H9 (cell line): ENCODE results near the gene MERTK. TPM values are rescaled to one million over a fixed set of nuclear protein-coding genes. Genes with fewer than 3 reads are reported as not detected.

Experiments used
- DNase-seq: peaks from one replicate; pipeline ENCODE4 v3.0.0-alpha.2; 2017
- H2AFZ ChIP-seq: one replicate; pipeline ENCODE4 v1.6.1; 2013; ENCODE audit warnings: mild to moderate bottlenecking, low read length, control low read depth, moderate library complexity
- H2AK5ac ChIP-seq: 2 replicates; pipeline ENCODE4 v1.6.1; 2013; ENCODE audit warnings: low read length, control low read depth, mixed read lengths; ENCODE audit not compliant: insufficient read length
- H2BK120ac ChIP-seq: one replicate; pipeline ENCODE4 v1.6.1; 2013; ENCODE audit warnings: low read depth, mild to moderate bottlenecking, low read length, control low read depth, inconsistent platforms; ENCODE audit not compliant: poor library complexity, severe bottlenecking
- H2BK12ac ChIP-seq: 2 replicates; pipeline ENCODE4 v1.6.1; 2013; ENCODE audit warnings: low read length, control low read depth, mixed read lengths, low read depth; ENCODE audit not compliant: insufficient read length
- H2BK15ac ChIP-seq: 2 replicates; pipeline ENCODE4 v1.6.1; 2013; ENCODE audit warnings: low read depth, low read length, control low read depth
- H2BK20ac ChIP-seq: one replicate; pipeline ENCODE4 v1.6.1; 2013; ENCODE audit warnings: low read depth, mild to moderate bottlenecking, low read length, control low read depth, inconsistent platforms; ENCODE audit not compliant: poor library complexity, severe bottlenecking
- H2BK5ac ChIP-seq: 2 replicates; pipeline ENCODE4 v1.6.1; 2013; ENCODE audit warnings: low read length, control low read depth, mixed read lengths; ENCODE audit not compliant: insufficient read length
- H3K14ac ChIP-seq: 2 replicates; pipeline ENCODE4 v1.6.1; 2013; ENCODE audit warnings: low read length, control low read depth; ENCODE audit not compliant: insufficient read depth
- H3K18ac ChIP-seq: 2 replicates; pipeline ENCODE4 v1.6.1; 2013; ENCODE audit warnings: low read depth, mild to moderate bottlenecking, mixed read lengths, low read length, control low read depth; ENCODE audit not compliant: insufficient read length
- H3K23ac ChIP-seq: 2 replicates; pipeline ENCODE4 v1.6.1; 2013; ENCODE audit warnings: low read length, control low read depth, mixed read lengths, low read depth; ENCODE audit not compliant: insufficient read length
- H3K23me2 ChIP-seq: 2 replicates; pipeline ENCODE4 v1.6.1; 2013; ENCODE audit warnings: low read depth, mild to moderate bottlenecking, mixed read lengths, low read length, control low read depth; ENCODE audit not compliant: insufficient read length, poor library complexity, severe bottlenecking
- H3K27ac ChIP-seq: 2 replicates; pipeline ENCODE4 v1.5.1; 2013; ENCODE audit warnings: low read length, control low read depth, mixed read lengths, low read depth; ENCODE audit not compliant: insufficient read length
- H3K27me3 ChIP-seq: 2 replicates; pipeline ENCODE4 v1.6.1; 2013; ENCODE audit warnings: low read length, control low read depth, inconsistent platforms; ENCODE audit not compliant: insufficient read depth
- H3K4ac ChIP-seq: 2 replicates; pipeline ENCODE4 v1.6.1; 2013; ENCODE audit warnings: low read depth, mild to moderate bottlenecking, control low read depth, inconsistent platforms, low read length, moderate library complexity
- H3K4me1 ChIP-seq: 2 replicates; pipeline ENCODE4 v1.6.1; 2013; ENCODE audit warnings: low read length, control low read depth, inconsistent platforms; ENCODE audit not compliant: insufficient read depth
- H3K4me2 ChIP-seq: 2 replicates; pipeline ENCODE4 v1.6.1; 2013; ENCODE audit warnings: low read length, control low read depth, mixed read lengths; ENCODE audit not compliant: insufficient read length, insufficient read depth
- H3K56ac ChIP-seq: 2 replicates; pipeline ENCODE4 v1.6.1; 2013; ENCODE audit warnings: low read depth, mild to moderate bottlenecking, mixed read lengths, low read length, control low read depth; ENCODE audit not compliant: insufficient read length
- H3K79me1 ChIP-seq: 2 replicates; pipeline ENCODE4 v1.6.1; 2013; ENCODE audit warnings: low read depth, mild to moderate bottlenecking, moderate library complexity, low read length, control low read depth, inconsistent platforms; ENCODE audit not compliant: insufficient read depth, poor library complexity, severe bottlenecking
- H3K79me2 ChIP-seq: 2 replicates; pipeline ENCODE4 v1.6.1; 2013; ENCODE audit warnings: low read length, control low read depth, inconsistent platforms; ENCODE audit not compliant: insufficient read depth
- H3K9ac ChIP-seq: 2 replicates; pipeline ENCODE4 v1.6.1; 2013; ENCODE audit warnings: low read length, control low read depth, mixed read lengths; ENCODE audit not compliant: insufficient read length; ENCODE audit errors: extremely low read depth
- H3K9me3 ChIP-seq: one replicate; pipeline ENCODE4 v1.6.1; 2013; ENCODE audit warnings: low read depth, low read length, inconsistent platforms; ENCODE audit not compliant: control insufficient read depth
- H3T11ph ChIP-seq: one replicate; pipeline ENCODE4 v1.6.1; 2013; ENCODE audit warnings: mild to moderate bottlenecking, low read length, control low read depth, inconsistent platforms
- H4K20me1 ChIP-seq: one replicate; pipeline ENCODE4 v1.6.1; 2013; ENCODE audit not compliant: control insufficient read depth, insufficient read length, insufficient read depth
- H4K5ac ChIP-seq: 2 replicates; pipeline ENCODE4 v1.6.1; 2013; ENCODE audit warnings: low read depth, mild to moderate bottlenecking, mixed read lengths, low read length, control low read depth; ENCODE audit not compliant: insufficient read length
- H4K8ac ChIP-seq: replicated peaks from 2 replicates; pipeline ENCODE4 v1.6.1; 2013; ENCODE audit warnings: low read length, control low read depth, mixed read lengths, low read depth; ENCODE audit not compliant: insufficient read length
- H4K91ac ChIP-seq: 2 replicates; pipeline ENCODE4 v1.6.1; 2013; ENCODE audit warnings: low read depth, mild to moderate bottlenecking, moderate library complexity, mixed read lengths, low read length, control low read depth; ENCODE audit not compliant: insufficient read length
- H3K27ac Mint-ChIP-seq, 3 experiments: 2 replicates in 2 of 3; 3 replicates in 1 of 3; pipeline ENCODE4 v1.8.0; 2020 to 2021; ENCODE audit warnings: mixed read lengths in 3 of 3, mild to moderate bottlenecking in 1 of 3, moderate library complexity in 1 of 3
- H3K27me3 Mint-ChIP-seq: 2 replicates; pipeline ENCODE4 v1.8.0; 2021; ENCODE audit warnings: low read depth, mild to moderate bottlenecking, moderate library complexity, mixed read lengths
- H3K36me3 Mint-ChIP-seq, 3 experiments: 2 replicates in 2 of 3; 3 replicates in 1 of 3; pipeline ENCODE4 v1.8.0; 2020 to 2021; ENCODE audit warnings: low read depth in 3 of 3, mixed read lengths in 3 of 3; ENCODE audit not compliant: insufficient read depth in 1 of 3
- H3K4me1 Mint-ChIP-seq, 2 experiments: 2 replicates each; pipeline ENCODE4 v1.8.0; 2020; ENCODE audit warnings: mixed read lengths in 2 of 2
- H3K4me3 Mint-ChIP-seq, 2 experiments: 2 replicates in 1 of 2; 3 replicates in 1 of 2; pipeline ENCODE4 v1.8.0; 2020 to 2021; ENCODE audit warnings: mild to moderate bottlenecking in 2 of 2, mixed read lengths in 2 of 2, moderate library complexity in 1 of 2
- H3K9me3 Mint-ChIP-seq, 2 experiments: 2 replicates in 1 of 2; 3 replicates in 1 of 2; pipeline ENCODE4 v1.8.0; 2020; ENCODE audit warnings: mild to moderate bottlenecking in 2 of 2, mixed read lengths in 2 of 2, moderate library complexity in 1 of 2
- CTCF ChIP-seq: fragments of 200-600 bp; sonication (generic); conservative IDR thresholded peaks from 3 replicates; pipeline ENCODE4 v1.8.0; 2021; ENCODE audit warnings: antibody characterized with exemption, mild to moderate bottlenecking
- WGBS: extraction: QIAGEN DNeasy Blood & Tissue Kit; methylation state at CpG from one replicate; pipeline ENCODE4 v1.1.7; 2013; ENCODE audit warnings: missing lambda C conversion rate, low lambda C conversion rate, mixed read lengths; ENCODE audit not compliant: insufficient read length; ENCODE audit errors: extremely low coverage; 5-methylcytosine and 5-hydroxymethylcytosine counted together
- total RNA-seq: library from RNA; stranded (reverse); gene quantifications from 2 replicates; pipeline ENCODE4 v1.2.1, GENCODE V29; 2021

Gene MERTK
- total RNA-seq, 1 experiment from 2014 or later = 4.8 TPM

- Mint-ChIP-seq H3K9me3 (no peaks in the 10 kb centered on the region), H3K27me3 (no peaks in the 10 kb centered on the region), H3K27ac (no peak overlapping the region; a peak in 1 of 7 replicates), H3K4me1 (peaks cover 5 to 9% of the 10 kb centered on the region in 2 experiments), H3K4me3 (no peak overlapping the region), H3K36me3 (peaks cover under 1 to 7% (median 3%) of the 10 kb centered on the region in 3 experiments; a peak in 5 of 7 replicates)
- Histone ChIP-seq H2BK15ac (no peak overlapping the region), H3K18ac (no peak overlapping the region), H4K20me1 (no peaks in the 10 kb centered on the region), H2BK5ac (no peak overlapping the region), H3K27ac (no peak overlapping the region), H3K79me2 (no peaks in the 10 kb centered on the region), H2AFZ (no peak overlapping the region), H3K27me3 (no peaks in the 10 kb centered on the region), H3K4me2 (no peak overlapping the region), H2BK120ac (no peak overlapping the region), H3K56ac (no peak overlapping the region), H3K23me2 (no peaks in the 10 kb centered on the region), H3K79me1 (no peaks in the 10 kb centered on the region), H3K4me1 (peaks cover 5% of the 10 kb centered on the region; the same call in 1 of the 2 replicates), H4K91ac (no peak overlapping the region), H3T11ph (no peak overlapping the region), H4K8ac (no peak overlapping the region), H3K9ac (no peak overlapping the region), H2AK5ac (no peak overlapping the region), H3K14ac (no peak overlapping the region), H2BK20ac (no peak overlapping the region), H3K9me3 (no peaks in the 10 kb centered on the region), H2BK12ac (no peak overlapping the region), H4K5ac (no peak overlapping the region), H3K23ac (no peak overlapping the region), H3K4ac (no peak overlapping the region)
- no peak for TF ChIP-seq CTCF
- no peak for DNase-seq
- WGBS = no CpG with 5 or more reads among the region's 8 CpGs
Measured at GRCh38 chr2:112021781-112022231, 123.4 kb downstream of the MERTK start.
